H1 (cell line): ENCODE results near the gene PARD6B. TPM values are rescaled to one million over a fixed set of nuclear protein-coding genes. Genes with fewer than 3 reads are reported as not detected.

Source experiments
- CTCF ChIA-PET: fragments of 300-600 bp; sonication (Branson Sonifier 250); formaldehyde crosslinking; loops from one replicate; lab custom pipeline; 2021; ENCODE audit not compliant: partially characterized antibody; lab: Charles Lee
- POLR2A ChIA-PET: fragments of 300-600 bp; sonication (Branson Sonifier 250); formaldehyde crosslinking; loops from one replicate; lab custom pipeline; 2021; ENCODE audit warnings: inconsistent platforms; ENCODE audit not compliant: partially characterized antibody; lab: Charles Lee
- DNase-seq, 2 experiments: peaks; one replicate each; pipeline versions ENCODE4 v3.0.0 to v3.0.0-alpha.2; 2010 to 2022; ENCODE audit warnings: low spot score in 2 of 2, low read depth in 1 of 2, mixed read lengths in 1 of 2
- FAIRE-seq: peaks from 2 replicates; lab custom pipeline; 2011; peaks lifted over from hg19 to GRCh38; lab: Jason Lieb, UNC
- H2AFZ ChIP-seq: 2 replicates; pipeline ENCODE4 v1.8.1; 2012; ENCODE audit warnings: low read length, inconsistent platforms
- H2AK5ac ChIP-seq: 2 replicates; pipeline ENCODE4 v1.6.1; 2013; ENCODE audit warnings: low read depth, low read length
- H2BK120ac ChIP-seq: replicated peaks from 2 replicates; pipeline ENCODE3; 2013; ENCODE audit warnings: low read depth, low read length, inconsistent platforms
- H2BK12ac ChIP-seq: 2 replicates; pipeline ENCODE4 v1.6.1; 2013; ENCODE audit warnings: low read depth, low read length
- H2BK15ac ChIP-seq: 2 replicates; pipeline ENCODE4 v1.6.1; 2013; ENCODE audit warnings: low read length
- H2BK20ac ChIP-seq: 2 replicates; pipeline ENCODE4 v1.6.1; 2013; ENCODE audit warnings: low read length
- H2BK5ac ChIP-seq: 2 replicates; pipeline ENCODE4 v1.6.1; 2013; ENCODE audit warnings: low read depth, low read length
- H3K14ac ChIP-seq: 2 replicates; pipeline ENCODE4 v1.6.1; 2013; ENCODE audit warnings: inconsistent platforms; ENCODE audit not compliant: insufficient read length
- H3K18ac ChIP-seq: 2 replicates; pipeline ENCODE4 v1.6.1; 2013; ENCODE audit warnings: low read length; ENCODE audit errors: extremely low read depth
- H3K23ac ChIP-seq: 2 replicates; pipeline ENCODE4 v1.6.1; 2013; ENCODE audit warnings: inconsistent platforms; ENCODE audit not compliant: insufficient read length
- H3K23me2 ChIP-seq: 2 replicates; pipeline ENCODE4 v1.6.1; 2013; ENCODE audit warnings: low read depth, low read length
- H3K27ac ChIP-seq: 2 replicates; pipeline ENCODE4 v1.6.1; 2011; ENCODE audit warnings: low read depth, low read length, inconsistent platforms
- H3K27me3 ChIP-seq, 4 experiments: replicated peaks in 1 of 4; 1 replicate in 1 of 4; 2 replicates in 3 of 4; pipeline versions ENCODE4 v1.6.1 to v1.8.1; 2011 to 2013; ENCODE audit warnings: low read length in 3 of 4, mild to moderate bottlenecking in 3 of 4, inconsistent platforms in 2 of 4, mixed read lengths in 2 of 4, moderate library complexity in 1 of 4; ENCODE audit not compliant: control insufficient read depth in 3 of 4, insufficient read depth in 3 of 4; ENCODE audit errors: extremely low read depth in 1 of 4
- H3K36me3 ChIP-seq, 4 experiments: 2 replicates each; pipeline versions ENCODE4 v1.6.1 to v1.8.1; 2011 to 2013; ENCODE audit warnings: mild to moderate bottlenecking in 4 of 4, low read length in 3 of 4, moderate library complexity in 2 of 4, control low read depth in 1 of 4, inconsistent platforms in 1 of 4; ENCODE audit not compliant: insufficient read depth in 4 of 4, control insufficient read depth in 2 of 4
- H3K4ac ChIP-seq: replicated peaks from 2 replicates; pipeline ENCODE3; 2013; ENCODE audit warnings: low read length, low read depth, mixed read lengths, inconsistent platforms; ENCODE audit not compliant: insufficient read length
- H3K4me1 ChIP-seq, 4 experiments: replicated peaks in 1 of 4; 1 replicate in 1 of 4; 2 replicates in 3 of 4; pipeline versions ENCODE4 v1.6.1 to v1.8.1; 2011 to 2013; ENCODE audit warnings: low read length in 3 of 4, inconsistent platforms in 2 of 4, mixed read lengths in 1 of 4; ENCODE audit not compliant: insufficient read depth in 4 of 4, control insufficient read depth in 3 of 4
- H3K4me2 ChIP-seq, 2 experiments: 2 replicates each; pipeline versions ENCODE4 v1.6.1 to v1.8.1; 2011 to 2013; ENCODE audit warnings: low read depth in 2 of 2, low read length in 2 of 2, control low read depth in 1 of 2, inconsistent platforms in 1 of 2, mild to moderate bottlenecking in 1 of 2; ENCODE audit not compliant: insufficient read depth in 1 of 2
- H3K4me3 ChIP-seq, 4 experiments: fragments of 200-600, 300-600 bp in 1 of 4; sonication (generic), shearing (Covaris generic), sonication (Bioruptor Twin) in 1 of 4; 2 replicates each; pipeline versions ENCODE4 v1.5.1 to v1.8.1; 2011 to 2016; ENCODE audit warnings: low read length in 4 of 4, low read depth in 3 of 4, control low read depth in 2 of 4, inconsistent platforms in 2 of 4, mild to moderate bottlenecking in 2 of 4, mixed read lengths in 1 of 4, moderate library complexity in 1 of 4; ENCODE audit not compliant: insufficient read depth in 2 of 4; ENCODE audit errors: extremely low read depth in 1 of 4
- H3K56ac ChIP-seq: replicated peaks from 2 replicates; pipeline ENCODE3; 2013; ENCODE audit warnings: low read depth, mild to moderate bottlenecking, mixed read lengths, low read length, inconsistent platforms; ENCODE audit not compliant: insufficient read length
- H3K79me1 ChIP-seq: 2 replicates; pipeline ENCODE4 v1.6.1; 2013; ENCODE audit warnings: low read depth, low read length, control low read depth
- H3K79me2 ChIP-seq, 2 experiments: 2 replicates each; pipeline versions ENCODE4 v1.6.1 to v1.8.1; 2012 to 2013; ENCODE audit warnings: low read length in 2 of 2, mild to moderate bottlenecking in 2 of 2, inconsistent platforms in 1 of 2; ENCODE audit not compliant: insufficient read depth in 2 of 2, control insufficient read depth in 1 of 2
- H3K9ac ChIP-seq, 4 experiments: replicated peaks in 1 of 4; 1 replicate in 1 of 4; 2 replicates in 3 of 4; pipeline versions ENCODE4 v1.6.1 to v1.8.1; 2011 to 2013; ENCODE audit warnings: low read depth in 3 of 4, low read length in 3 of 4, control low read depth in 2 of 4, mild to moderate bottlenecking in 2 of 4, moderate library complexity in 2 of 4, inconsistent platforms in 1 of 4; ENCODE audit errors: extremely low read depth in 1 of 4
- H3K9me3 ChIP-seq, 2 experiments: 2 replicates each; pipeline versions ENCODE4 v1.6.1 to v1.8.1; 2012 to 2013; ENCODE audit warnings: mild to moderate bottlenecking in 2 of 2, moderate library complexity in 2 of 2, control low read depth in 1 of 2, inconsistent platforms in 1 of 2, low read depth in 1 of 2, low read length in 1 of 2, mixed read lengths in 1 of 2; ENCODE audit not compliant: insufficient read depth in 2 of 2
- H4K20me1 ChIP-seq, 2 experiments: replicated peaks in 1 of 2; 2 replicates each; pipeline versions ENCODE3 to v1.8.1; 2011 to 2013; ENCODE audit warnings: inconsistent platforms in 2 of 2, low read length in 2 of 2, mild to moderate bottlenecking in 1 of 2; ENCODE audit not compliant: insufficient read depth in 2 of 2, control insufficient read depth in 1 of 2
- H4K5ac ChIP-seq: 2 replicates; pipeline ENCODE4 v1.6.1; 2013; ENCODE audit warnings: low read length, low read depth, mixed read lengths, inconsistent platforms; ENCODE audit not compliant: insufficient read length
- H4K8ac ChIP-seq: 2 replicates; pipeline ENCODE4 v1.8.0; 2013; ENCODE audit warnings: mild to moderate bottlenecking, moderate library complexity, low read length, inconsistent platforms; ENCODE audit not compliant: insufficient read depth; ENCODE audit errors: extremely low read depth
- H4K91ac ChIP-seq: replicated peaks from 2 replicates; pipeline ENCODE3; 2013; ENCODE audit warnings: low read length, mixed read lengths, inconsistent platforms; ENCODE audit not compliant: insufficient read length
- CBX8 ChIP-seq: fragments of 300-800, 300-1000 bp; sonication (generic); IDR thresholded peaks from 2 replicates; pipeline ENCODE4 v1.7.1; 2016; ENCODE audit warnings: low read depth, low read length, borderline replicate concordance
- CEBPB ChIP-seq: IDR thresholded peaks from 2 replicates; pipeline ENCODE4 v1.6.1; 2012; ENCODE audit warnings: low read depth, low read length
- JUND ChIP-seq: IDR thresholded peaks from 2 replicates; pipeline ENCODE4 v1.6.1; 2011; ENCODE audit warnings: mild to moderate bottlenecking, improper control_type of control experiment, low read length
- KDM5A ChIP-seq: fragments of 200-600 bp; IDR thresholded peaks from 2 replicates; pipeline ENCODE4 v1.7.1; 2012; ENCODE audit warnings: mild to moderate bottlenecking, low read length, inconsistent platforms, mixed read lengths
- POLR2AphosphoS5 ChIP-seq: IDR thresholded peaks from 2 replicates; pipeline ENCODE4 v1.6.1; 2011; ENCODE audit warnings: low read depth, low read length
- SAP30 ChIP-seq: fragments of 300-600 bp; sonication (generic); IDR thresholded peaks from 2 replicates; pipeline ENCODE4 v1.7.1; 2012; ENCODE audit warnings: low read length, moderate library complexity, mild to moderate bottlenecking, inconsistent platforms; ENCODE audit not compliant: insufficient read depth, insufficient replicate concordance
- SRF ChIP-seq: IDR thresholded peaks from 2 replicates; pipeline ENCODE4 v1.6.1; 2011; ENCODE audit warnings: mild to moderate bottlenecking, low read depth, low read length, moderate library complexity
- YY1 ChIP-seq: IDR thresholded peaks from 2 replicates; pipeline ENCODE4 v1.6.1; 2011; ENCODE audit warnings: low read depth, mild to moderate bottlenecking, low read length
- WGBS, 2 experiments: shearing (Covaris generic) in 1 of 2; methylation state at CpG; one replicate each; pipeline versions ENCODE4 v1.1.6 to v1.1.7; 2013 to 2015; ENCODE audit warnings: low lambda C conversion rate in 2 of 2, mixed read lengths in 2 of 2, inconsistent platforms in 1 of 2, low coverage in 1 of 2, missing lambda C conversion rate in 1 of 2; ENCODE audit not compliant: insufficient replicate concordance in 2 of 2, insufficient coverage in 1 of 2, insufficient read length in 1 of 2; ENCODE audit errors: extremely low coverage in 1 of 2, missing lambda C conversion rate in 1 of 2; 5-methylcytosine and 5-hydroxymethylcytosine counted together
- polyA plus RNA-seq, 7 experiments: library from polyadenylated mRNA; depleted of rRNA in 3 of 7; stranded (reverse) in 5 of 7; unstranded in 2 of 7; fragments of >200 nt in 5 of 7; fragments of 200-250 nt in 2 of 7; gene quantifications; 1 replicate in 5 of 7; 2 replicates in 1 of 7; 4 replicates in 1 of 7; pipeline versions ENCODE4 v1.2.1 to v1.2.3, GENCODE V29; 2011 to 2013; ENCODE audit warnings: missing spikeins in 2 of 7, mixed read lengths in 2 of 7
- total RNA-seq: library from RNA; stranded (reverse); fragmentation: NEBNext Ultra II Directional; extraction: Animal tissue kit (Norgen Biotek cat#: 25700); gene quantifications from 2 replicates; pipeline ENCODE4 v1.2.1, GENCODE V29; 2021
- TF ChIP-seq, protein P1 (sequence below): IDR thresholded peaks from 2 replicates; pipeline ENCODE4 v1.6.1; 2011; ENCODE audit warnings: low read length, improper control_type of control experiment
- TF ChIP-seq, protein P2 (sequence below): IDR thresholded peaks from 2 replicates; pipeline ENCODE4 v1.6.1; 2012; ENCODE audit warnings: inconsistent platforms

Gene PARD6B
- total and polyA plus RNA-seq, 2 of the 8 experiments (the other 6 are each of a cell fraction or from before 2014, with no cell fraction given), result 5.2 to 34.1 TPM

DNA sequence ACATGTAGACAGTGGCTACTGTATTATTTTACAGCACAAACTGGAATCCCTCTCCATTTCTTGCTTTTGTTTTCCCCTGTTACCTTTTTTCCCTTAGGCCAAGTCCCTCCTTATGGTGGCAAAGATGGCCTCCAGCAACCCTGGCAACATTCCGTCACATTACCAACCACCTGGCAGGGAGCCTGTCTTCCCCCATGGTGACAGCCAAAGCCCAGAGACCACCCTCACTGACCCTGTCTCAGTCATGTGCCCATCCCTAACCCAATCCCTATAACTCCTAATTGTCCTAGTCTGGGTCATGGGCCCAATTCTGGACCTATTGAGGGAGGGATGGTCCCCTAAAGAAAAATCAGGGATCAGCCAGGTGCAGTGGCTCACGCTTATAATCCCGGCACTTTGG lies 27.6 kb downstream of the PARD6B start:
- no peak overlapping the region for H3K14ac ChIP-seq
- H3K23me2 ChIP-seq, result 0 out of 2 replicates have a peak, but pooled peaks cover 2% of the 10 kb centered on the region
- no peak overlapping the region for H2BK12ac ChIP-seq
- H2BK20ac ChIP-seq, result no peak overlapping the region
- no peak for TF ChIP-seq KDM5A
- TF ChIP-seq SAP30, result no peak
- TF ChIP-seq POLR2AphosphoS5, result no peak
- TF ChIP-seq, protein P1, sequence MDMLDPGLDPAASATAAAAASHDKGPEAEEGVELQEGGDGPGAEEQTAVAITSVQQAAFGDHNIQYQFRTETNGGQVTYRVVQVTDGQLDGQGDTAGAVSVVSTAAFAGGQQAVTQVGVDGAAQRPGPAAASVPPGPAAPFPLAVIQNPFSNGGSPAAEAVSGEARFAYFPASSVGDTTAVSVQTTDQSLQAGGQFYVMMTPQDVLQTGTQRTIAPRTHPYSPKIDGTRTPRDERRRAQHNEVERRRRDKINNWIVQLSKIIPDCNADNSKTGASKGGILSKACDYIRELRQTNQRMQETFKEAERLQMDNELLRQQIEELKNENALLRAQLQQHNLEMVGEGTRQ, result no peak; the same call in 1 of the 2 replicates
- no peak for TF ChIP-seq JUND
- no peak for TF ChIP-seq YY1
- TF ChIP-seq CEBPB, result no peak
- TF ChIP-seq, protein P2, sequence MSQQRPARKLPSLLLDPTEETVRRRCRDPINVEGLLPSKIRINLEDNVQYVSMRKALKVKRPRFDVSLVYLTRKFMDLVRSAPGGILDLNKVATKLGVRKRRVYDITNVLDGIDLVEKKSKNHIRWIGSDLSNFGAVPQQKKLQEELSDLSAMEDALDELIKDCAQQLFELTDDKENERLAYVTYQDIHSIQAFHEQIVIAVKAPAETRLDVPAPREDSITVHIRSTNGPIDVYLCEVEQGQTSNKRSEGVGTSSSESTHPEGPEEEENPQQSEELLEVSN, result no peak
- TF ChIP-seq SRF, result no peak
- TF ChIP-seq CBX8, result no peak
- H3K56ac ChIP-seq, result no peak overlapping the region
- H3K9me3 ChIP-seq, result no peaks in the 10 kb centered on the region
- H3K79me2 ChIP-seq, result no peaks in the 10 kb centered on the region
- H2AK5ac ChIP-seq, result no peak overlapping the region
- no peaks in the 10 kb centered on the region for H3K79me1 ChIP-seq
- FAIRE-seq, result no peak
- no peak overlapping the region for H2BK120ac ChIP-seq
- ChIA-PET CTCF (interaction anchor here (0.7 to 2.0 kb wide), 2 partner anchors 9 to 130 kb away, joined by 3 to 10 read pairs; no protein-coding TSS in a partner anchor), POLR2A (no interaction called here)
- no peak overlapping the region for H4K8ac ChIP-seq
- H3K18ac ChIP-seq, result no peak overlapping the region
- H4K5ac ChIP-seq, result no peak overlapping the region
- H3K27ac ChIP-seq, result no peak overlapping the region
- no peaks in the 10 kb centered on the region for H3K36me3 ChIP-seq
- DNase-seq, result peak in 1 of 2 experiments; percentile 32
- no peaks in the 10 kb centered on the region for H3K27me3 ChIP-seq
- H3K4me3 ChIP-seq, result no peak overlapping the region
- no peak overlapping the region for H3K9ac ChIP-seq
- no peak overlapping the region for H3K4ac ChIP-seq
- H2BK15ac ChIP-seq, result no peak overlapping the region
- 90% methylated on average over 3 of the region's 3 CpGs; no CpG with 5 or more reads in 1 of the 2 experiments for WGBS, 2 experiments
- H4K91ac ChIP-seq, result no peak overlapping the region
- H3K23ac ChIP-seq, result no peak overlapping the region
- H3K4me1 ChIP-seq, result peaks cover 0 to 4% (median 3%) of the 10 kb centered on the region in 4 experiments; a peak in 3 of 7 replicates
- H3K4me2 ChIP-seq, result no peak overlapping the region
- no peak overlapping the region for H2BK5ac ChIP-seq
- H4K20me1 ChIP-seq, result no peaks in the 10 kb centered on the region
- no peak overlapping the region for H2AFZ ChIP-seq
